Esophagus muscularis mucosa (tissue), 4 donors: ENCODE results near the gene NCOA3. TPM values are rescaled to one million over a fixed set of nuclear protein-coding genes. Genes with fewer than 3 reads are reported as not detected.

Experiments
- DNase-seq: peaks from one replicate; pipeline ENCODE4 v3.0.0-alpha.2; 2017; ENCODE audit errors: extremely low spot score
- H3K27ac ChIP-seq, 4 donors: fragments of 200-600 bp; sonication (generic); replicated peaks in 1 of 4; 1 replicate in 3 of 4; 2 replicates in 1 of 4; pipeline ENCODE4 v1.5.1; 2016 to 2019; ENCODE audit warnings: mild to moderate bottlenecking in 1 of 4
- H3K27me3 ChIP-seq, 4 donors: fragments of 200-600 bp; sonication (generic); one replicate each; pipeline versions ENCODE4 v1.5.1 to v1.6.0; 2016 to 2019
- H3K36me3 ChIP-seq, 4 donors: fragments of 200-600 bp; sonication (generic); one replicate each; pipeline ENCODE4 v1.5.1; 2016 to 2019
- H3K4me1 ChIP-seq, 4 donors: fragments of 200-600 bp; sonication (generic); one replicate each; pipeline ENCODE4 v1.5.1; 2016 to 2019
- H3K4me3 ChIP-seq, 4 donors: fragments of 200-600 bp; sonication (generic); 1 replicate in 2 of 4; 2 replicates in 2 of 4; pipeline ENCODE4 v1.5.1; 2016 to 2019; ENCODE audit warnings: mild to moderate bottlenecking in 4 of 4, moderate library complexity in 1 of 4
- H3K9me3 ChIP-seq, 4 donors: fragments of 200-600 bp; sonication (generic); 1 replicate in 3 of 4; 2 replicates in 1 of 4; pipeline ENCODE4 v1.5.1; 2016 to 2019
- EP300 ChIP-seq: sonication (generic); formaldehyde crosslinking; IDR thresholded peaks from one replicate; pipeline ENCODE4 v1.6.1; 2017; ENCODE audit warnings: antibody characterized with exemption
- POLR2A ChIP-seq: fragments of 450-650 bp; IDR thresholded peaks from one replicate; pipeline ENCODE4 v1.6.1; 2017; ENCODE audit warnings: antibody characterized with exemption, moderate library complexity, mild to moderate bottlenecking, low read depth
- POLR2AphosphoS5 ChIP-seq, 2 donors: sonication (generic); formaldehyde crosslinking; IDR thresholded peaks; one replicate each; pipeline ENCODE4 v1.6.1; 2017; ENCODE audit warnings: antibody characterized with exemption in 2 of 2
- WGBS: methylation state at CpG from one replicate; pipeline ENCODE4 v1.1.5; 2018; 5-methylcytosine and 5-hydroxymethylcytosine counted together
- intact Hi-C: fragments of 100-400 bp; cut with DNase I; formaldehyde crosslinking; loops from one replicate; pipeline ENCODE4 v1.15.1; 2023
- total RNA-seq, 4 donors: library from RNA; depleted of rRNA; stranded (reverse); fragments of >200 nt; gene quantifications; one replicate each; pipeline versions ENCODE4 v1.1.0 to v1.2.1, GENCODE V29; 2016
- TF ChIP-seq, protein P1 (sequence below), 3 experiments: fragments of 200-600 bp in 2 of 3; fragments of 450-650 bp in 1 of 3; sonication (generic) in 2 of 3; IDR thresholded peaks; one replicate each; pipeline ENCODE4 v1.5.1; 2017 to 2019; ENCODE audit warnings: antibody characterized with exemption in 3 of 3, mild to moderate bottlenecking in 2 of 3, moderate library complexity in 1 of 3

Gene NCOA3
- total RNA-seq, 4 donors from 2014 or later, result 25.7 to 51.4 (median 35.8) TPM

DNA sequence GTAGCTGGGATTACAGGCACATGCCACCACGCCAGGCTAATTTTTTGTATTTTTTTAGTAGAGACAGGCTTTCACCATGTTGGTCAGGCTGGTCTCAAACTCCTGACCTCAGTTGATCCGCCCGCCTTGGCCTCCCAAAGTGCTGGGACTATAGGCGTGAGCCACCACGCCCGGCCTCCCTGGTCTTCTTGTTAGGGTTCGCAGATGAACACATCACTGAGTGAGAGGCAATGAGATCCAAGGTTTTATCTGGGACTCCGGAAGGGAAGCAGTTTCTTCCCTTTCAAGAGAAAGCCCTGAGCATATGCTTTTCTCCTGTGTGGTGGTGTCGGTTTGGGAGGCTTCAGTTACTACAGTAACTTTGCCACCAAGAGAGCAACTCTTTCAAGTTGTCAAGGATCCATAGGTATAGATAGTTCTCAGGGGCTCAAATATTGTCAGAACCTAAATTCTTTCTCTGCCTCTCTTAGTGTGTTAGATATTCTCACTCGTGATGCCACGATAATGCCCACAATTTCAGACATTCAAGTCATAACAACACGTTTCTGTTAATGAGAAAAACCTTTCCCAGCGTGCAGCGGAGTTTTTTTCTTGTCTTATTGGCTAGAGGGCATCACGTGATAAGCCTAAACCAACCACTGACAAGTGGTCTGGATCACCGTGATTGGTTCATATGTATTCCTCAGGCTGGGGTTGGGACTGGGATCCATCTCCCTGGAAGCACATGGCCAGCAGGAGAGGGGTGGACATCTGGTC lies 36.2 kb upstream of the NCOA3 start:
- H3K9me3 ChIP-seq, result no peaks in the 10 kb centered on the region
- peaks cover 9 to 16% (median 13%) of the 10 kb centered on the region in 4 donors for H3K4me1 ChIP-seq
- DNase-seq, result no peak
- intact Hi-C loops, result loop anchor here (1.0 kb wide), 1 partner anchor 23 kb away; no protein-coding TSS in a partner anchor
- H3K27ac ChIP-seq, result peak overlapping the region in 2 of 4 donors; percentile 5 to 10
- H3K36me3 ChIP-seq, result no peaks in the 10 kb centered on the region
- H3K4me3 ChIP-seq, result no peak overlapping the region
- 93% methylated on average over 15 of the region's 16 CpGs for WGBS
- no peak for TF ChIP-seq POLR2A
- no peak for TF ChIP-seq POLR2AphosphoS5 (IDR thresholded peaks at IDR 0.05)
- TF ChIP-seq EP300, result no peak
- TF ChIP-seq, protein P1, sequence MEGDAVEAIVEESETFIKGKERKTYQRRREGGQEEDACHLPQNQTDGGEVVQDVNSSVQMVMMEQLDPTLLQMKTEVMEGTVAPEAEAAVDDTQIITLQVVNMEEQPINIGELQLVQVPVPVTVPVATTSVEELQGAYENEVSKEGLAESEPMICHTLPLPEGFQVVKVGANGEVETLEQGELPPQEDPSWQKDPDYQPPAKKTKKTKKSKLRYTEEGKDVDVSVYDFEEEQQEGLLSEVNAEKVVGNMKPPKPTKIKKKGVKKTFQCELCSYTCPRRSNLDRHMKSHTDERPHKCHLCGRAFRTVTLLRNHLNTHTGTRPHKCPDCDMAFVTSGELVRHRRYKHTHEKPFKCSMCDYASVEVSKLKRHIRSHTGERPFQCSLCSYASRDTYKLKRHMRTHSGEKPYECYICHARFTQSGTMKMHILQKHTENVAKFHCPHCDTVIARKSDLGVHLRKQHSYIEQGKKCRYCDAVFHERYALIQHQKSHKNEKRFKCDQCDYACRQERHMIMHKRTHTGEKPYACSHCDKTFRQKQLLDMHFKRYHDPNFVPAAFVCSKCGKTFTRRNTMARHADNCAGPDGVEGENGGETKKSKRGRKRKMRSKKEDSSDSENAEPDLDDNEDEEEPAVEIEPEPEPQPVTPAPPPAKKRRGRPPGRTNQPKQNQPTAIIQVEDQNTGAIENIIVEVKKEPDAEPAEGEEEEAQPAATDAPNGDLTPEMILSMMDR (IDR thresholded peaks at IDR 0.05), result no peak
- H3K27me3 ChIP-seq, result no peaks in the 10 kb centered on the region

DNA sequence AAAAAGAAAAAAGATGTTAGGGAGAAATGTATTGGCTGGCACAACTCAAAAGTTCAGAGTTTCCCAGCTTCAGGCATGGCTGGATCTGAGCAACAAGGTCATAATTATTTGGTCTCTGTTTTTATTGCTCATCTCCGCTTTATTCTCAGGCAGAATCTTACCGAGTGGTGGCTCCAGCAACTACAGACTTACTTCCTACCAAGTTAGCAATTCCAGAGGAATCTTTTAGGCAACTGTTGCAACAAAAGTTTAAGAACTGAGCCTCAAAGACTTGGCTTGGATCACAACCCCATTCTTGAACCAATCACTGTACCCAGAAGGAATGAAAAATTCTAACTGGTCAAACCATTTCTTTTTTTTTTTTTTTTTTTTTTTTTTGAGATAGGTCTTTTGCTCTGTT lies 35.5 kb upstream of the NCOA3 start:
- intact Hi-C loops, result no loop called here
- DNase-seq, result no peak
- H3K9me3 ChIP-seq, result no peaks in the 10 kb centered on the region
- no peaks in the 10 kb centered on the region for H3K36me3 ChIP-seq
- TF ChIP-seq EP300 (no peak), POLR2A (no peak), POLR2AphosphoS5 (IDR thresholded peaks at IDR 0.05) (no peak)
- TF ChIP-seq, protein P1 (IDR thresholded peaks at IDR 0.05), result no peak
- H3K4me3 ChIP-seq, result no peak overlapping the region
- 89% methylated on average over 2 of the region's 2 CpGs for WGBS
- no peaks in the 10 kb centered on the region for H3K27me3 ChIP-seq
- H3K4me1 ChIP-seq, result peaks cover 9 to 16% (median 13%) of the 10 kb centered on the region in 4 donors
- H3K27ac ChIP-seq, result no peak overlapping the region

DNA sequence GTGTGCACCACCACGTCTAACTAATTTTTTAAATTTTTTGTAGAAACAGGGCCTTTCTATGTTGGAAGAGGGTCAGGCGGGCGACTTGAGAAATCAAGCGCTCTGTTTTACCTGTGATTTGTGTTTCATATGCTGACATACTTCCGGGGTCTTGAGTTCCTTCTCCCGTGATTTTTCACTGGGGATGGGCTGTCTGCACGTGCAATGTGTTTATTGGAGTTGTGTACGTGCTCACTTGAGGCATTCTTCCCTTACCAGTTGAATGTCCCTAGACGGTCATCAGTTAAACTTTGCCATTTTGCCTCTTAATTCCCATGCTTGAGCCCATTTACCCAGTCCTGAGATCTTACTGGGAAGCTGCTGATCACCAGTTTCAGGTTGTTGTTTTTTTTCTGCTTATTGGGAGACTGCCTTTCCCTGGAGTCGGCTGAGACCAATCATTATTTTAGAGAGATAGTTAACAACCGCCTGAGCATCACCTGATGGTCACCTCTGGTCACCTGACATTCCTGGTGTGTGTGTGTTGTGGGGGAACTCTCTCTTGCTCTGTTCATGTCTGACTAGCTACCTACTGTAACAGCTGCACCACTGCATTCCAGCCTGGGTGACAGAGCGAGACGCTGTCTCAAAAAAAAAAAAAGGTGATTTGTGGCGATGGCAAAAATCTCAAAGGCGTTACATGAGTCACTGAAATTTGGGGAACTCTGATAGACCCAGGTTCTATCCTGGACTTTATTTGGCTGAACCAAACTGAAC lies 34.8 kb upstream of the NCOA3 start:
- H3K9me3 ChIP-seq, result no peaks in the 10 kb centered on the region

DNA sequence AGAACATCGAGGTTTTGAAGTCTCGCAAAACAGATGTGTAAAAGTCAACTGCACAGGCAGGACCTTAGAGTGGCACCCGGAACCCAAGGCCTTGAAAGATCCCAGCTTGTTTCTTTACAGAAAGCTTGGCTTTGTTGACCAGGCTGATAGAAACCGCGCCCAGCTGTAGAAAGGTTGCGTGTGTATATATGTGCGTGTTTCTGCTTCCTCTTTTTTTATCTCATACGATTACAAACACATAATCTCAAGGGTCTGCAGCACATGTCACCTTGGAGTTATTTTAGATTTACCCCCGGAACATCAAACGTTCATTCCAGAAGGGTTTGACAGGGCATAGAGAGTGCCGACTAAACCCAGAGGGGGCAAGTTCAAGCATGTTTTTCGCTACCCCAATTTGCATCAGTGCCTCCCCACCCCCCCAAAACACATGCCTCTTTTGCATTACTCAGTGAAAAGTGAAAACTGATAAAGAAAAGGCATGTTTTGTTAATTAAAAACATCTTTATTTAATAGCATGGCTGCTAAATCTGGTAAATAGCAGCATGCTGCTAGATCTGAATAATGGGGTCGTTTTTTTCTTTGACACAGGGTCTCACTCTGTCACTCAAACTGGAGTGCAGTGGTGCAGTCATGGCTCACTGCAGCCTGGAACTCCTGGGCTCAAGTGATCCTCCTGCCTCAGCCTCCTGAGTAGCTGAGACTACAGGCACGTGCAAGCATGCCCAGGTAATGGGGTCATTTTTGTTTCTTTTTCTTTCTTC lies 33.2 kb upstream of the NCOA3 start:
- 63% methylated on average over 14 of the region's 14 CpGs for WGBS

More for the DNA sequence above, 34.8 kb upstream of the NCOA3 start:
- WGBS, result 91% methylated on average over 15 of the region's 15 CpGs
- Histone ChIP-seq H3K27me3 (no peaks in the 10 kb centered on the region), H3K36me3 (no peaks in the 10 kb centered on the region), H3K4me1 (peaks cover 9 to 16% (median 13%) of the 10 kb centered on the region in 4 donors), H3K4me3 (no peak overlapping the region), H3K27ac (no peak overlapping the region)
- intact Hi-C loops, result no loop called here
- no peak for DNase-seq
- no peak for TF ChIP-seq EP300
- TF ChIP-seq, protein P1 (IDR thresholded peaks at IDR 0.05), result no peak
- no peak for TF ChIP-seq POLR2AphosphoS5 (IDR thresholded peaks at IDR 0.05)
- TF ChIP-seq POLR2A, result no peak

More for the DNA sequence above, 33.2 kb upstream of the NCOA3 start:
- no peaks in the 10 kb centered on the region for H3K27me3 ChIP-seq
- no peaks in the 10 kb centered on the region for H3K9me3 ChIP-seq
- H3K4me3 ChIP-seq, result no peak overlapping the region
- peaks cover 8 to 15% (median 11%) of the 10 kb centered on the region in 4 donors for H3K4me1 ChIP-seq
- intact Hi-C loops, result no loop called here
- TF ChIP-seq POLR2AphosphoS5 (IDR thresholded peaks at IDR 0.05) (no peak), POLR2A (no peak), EP300 (no peak)
- TF ChIP-seq, protein P1 (IDR thresholded peaks at IDR 0.05), result no peak
- DNase-seq, result no peak
- H3K27ac ChIP-seq, result no peak overlapping the region
- no peaks in the 10 kb centered on the region for H3K36me3 ChIP-seq
